OCI-LY3 (cell line): ENCODE results near the gene TRIM63.

Experiments used
- EZH2phosphoT487 ChIP-seq: fragments of 200-600 bp; shearing (Covaris generic); IDR thresholded peaks from 2 replicates; pipeline ENCODE4 v1.6.1; 2018; ENCODE audit warnings: antibody characterized with exemption, mixed run types, low read depth
- TF ChIP-seq, protein P1 (sequence below): fragments of 200-600, 300-600 bp; sonication (generic); IDR thresholded peaks from 2 replicates; pipeline ENCODE4 v1.5.1; 2014; ENCODE audit warnings: antibody characterized with exemption, low read length, low read depth

DNA sequence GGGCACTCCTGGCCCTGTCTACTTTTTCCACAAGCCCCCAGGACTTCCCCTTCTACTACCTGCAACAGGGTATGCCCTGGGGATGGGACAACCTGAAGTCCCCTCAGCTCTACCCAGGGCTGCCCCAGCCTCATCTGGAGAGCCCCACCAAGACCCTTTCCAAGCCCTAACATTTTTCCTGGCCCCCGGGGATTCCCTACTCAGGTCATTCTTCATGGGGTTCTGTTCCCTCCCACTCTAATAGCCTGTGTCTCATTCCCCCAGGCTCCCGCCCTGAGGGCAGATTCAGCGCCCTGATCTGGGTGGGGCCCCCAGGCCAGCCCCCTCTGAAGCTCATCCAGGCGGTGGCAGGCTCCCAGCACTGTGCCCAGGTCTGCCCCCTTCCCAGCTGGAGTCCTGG, 36.2 kb downstream of the TRIM63 start:
- TF ChIP-seq, protein P1, sequence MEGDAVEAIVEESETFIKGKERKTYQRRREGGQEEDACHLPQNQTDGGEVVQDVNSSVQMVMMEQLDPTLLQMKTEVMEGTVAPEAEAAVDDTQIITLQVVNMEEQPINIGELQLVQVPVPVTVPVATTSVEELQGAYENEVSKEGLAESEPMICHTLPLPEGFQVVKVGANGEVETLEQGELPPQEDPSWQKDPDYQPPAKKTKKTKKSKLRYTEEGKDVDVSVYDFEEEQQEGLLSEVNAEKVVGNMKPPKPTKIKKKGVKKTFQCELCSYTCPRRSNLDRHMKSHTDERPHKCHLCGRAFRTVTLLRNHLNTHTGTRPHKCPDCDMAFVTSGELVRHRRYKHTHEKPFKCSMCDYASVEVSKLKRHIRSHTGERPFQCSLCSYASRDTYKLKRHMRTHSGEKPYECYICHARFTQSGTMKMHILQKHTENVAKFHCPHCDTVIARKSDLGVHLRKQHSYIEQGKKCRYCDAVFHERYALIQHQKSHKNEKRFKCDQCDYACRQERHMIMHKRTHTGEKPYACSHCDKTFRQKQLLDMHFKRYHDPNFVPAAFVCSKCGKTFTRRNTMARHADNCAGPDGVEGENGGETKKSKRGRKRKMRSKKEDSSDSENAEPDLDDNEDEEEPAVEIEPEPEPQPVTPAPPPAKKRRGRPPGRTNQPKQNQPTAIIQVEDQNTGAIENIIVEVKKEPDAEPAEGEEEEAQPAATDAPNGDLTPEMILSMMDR: no peak
- TF ChIP-seq EZH2phosphoT487: no peak
